ENCODE data around the gene STAMBP.

Gene STAMBP

DNA sequence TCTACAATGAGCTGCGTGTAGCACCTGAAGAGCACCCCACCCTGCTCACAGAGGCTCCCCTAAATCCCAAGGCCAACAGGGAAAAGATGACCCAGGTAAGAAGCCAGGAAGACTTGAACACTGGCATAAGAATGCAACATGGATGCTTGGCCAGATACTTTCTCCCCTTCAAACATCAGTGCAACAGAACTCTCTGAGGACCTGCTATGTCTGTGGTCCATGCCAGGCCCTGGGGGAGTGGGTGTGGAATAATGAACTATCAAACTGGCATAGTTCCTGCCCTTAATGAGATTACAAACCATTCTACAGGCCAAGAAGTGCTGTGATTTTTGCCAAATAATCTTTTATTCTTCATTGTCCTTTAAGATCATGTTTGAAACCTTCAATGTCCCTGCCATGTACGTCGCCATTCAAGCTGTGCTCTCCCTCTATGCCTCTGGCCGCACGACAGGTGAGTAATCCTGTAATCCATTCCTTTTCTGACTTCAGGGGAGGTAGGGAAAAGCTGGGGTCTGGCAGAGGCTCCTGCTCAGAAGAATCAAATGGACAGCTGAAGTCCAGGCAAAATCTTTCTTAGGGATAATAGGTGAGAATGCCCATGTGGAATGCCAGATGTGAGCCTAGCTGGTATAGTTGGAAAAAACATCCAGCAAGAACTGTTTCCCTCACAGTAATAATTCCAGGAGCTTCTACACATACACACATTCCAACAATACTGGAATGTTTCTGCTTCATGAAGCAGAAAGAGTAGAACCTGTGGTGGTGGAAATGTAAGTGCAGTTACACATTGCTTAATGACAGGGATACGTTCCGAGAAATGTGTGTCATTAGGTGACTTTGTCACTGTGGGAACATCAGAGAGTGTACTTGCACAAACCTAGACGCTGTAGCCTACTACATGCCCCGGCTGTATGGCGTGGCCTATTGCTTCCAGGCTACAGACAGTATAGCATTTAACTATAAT, 80.2 kb downstream of the STAMBP start:
- DNase-seq, result no peak

DNA sequence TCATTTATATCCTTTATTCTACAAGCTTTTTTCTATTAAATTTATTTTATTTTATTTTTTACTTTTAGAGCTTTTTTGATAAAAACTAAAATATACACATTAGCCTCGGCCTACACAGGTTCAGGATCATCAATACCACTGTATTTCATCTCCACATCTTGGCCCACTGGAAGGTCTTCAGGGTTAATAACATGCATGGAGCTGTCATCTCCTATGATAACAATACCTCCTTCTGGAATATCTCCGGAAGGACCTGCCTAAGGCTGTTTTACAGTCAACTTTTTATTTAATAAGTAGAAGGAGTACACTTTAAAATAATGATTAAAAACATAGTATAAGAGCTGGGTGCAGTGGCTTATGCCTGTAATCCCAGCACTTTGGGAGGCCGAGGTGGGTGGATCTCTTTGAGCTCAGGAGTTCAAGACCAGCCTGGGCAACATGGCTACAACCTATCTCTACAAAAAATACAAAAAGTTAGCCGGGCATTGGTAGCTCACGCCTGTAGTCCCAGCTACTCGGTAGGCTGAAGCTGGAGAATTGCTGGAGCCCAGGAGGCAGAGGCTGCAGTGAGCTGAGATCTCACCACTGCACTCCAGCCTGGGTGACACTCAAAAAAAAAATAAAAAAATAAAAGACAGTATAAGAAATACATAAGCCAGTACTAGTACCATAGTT, 82.2 kb downstream of the STAMBP start:
- DNase-seq, result no peak

DNA sequence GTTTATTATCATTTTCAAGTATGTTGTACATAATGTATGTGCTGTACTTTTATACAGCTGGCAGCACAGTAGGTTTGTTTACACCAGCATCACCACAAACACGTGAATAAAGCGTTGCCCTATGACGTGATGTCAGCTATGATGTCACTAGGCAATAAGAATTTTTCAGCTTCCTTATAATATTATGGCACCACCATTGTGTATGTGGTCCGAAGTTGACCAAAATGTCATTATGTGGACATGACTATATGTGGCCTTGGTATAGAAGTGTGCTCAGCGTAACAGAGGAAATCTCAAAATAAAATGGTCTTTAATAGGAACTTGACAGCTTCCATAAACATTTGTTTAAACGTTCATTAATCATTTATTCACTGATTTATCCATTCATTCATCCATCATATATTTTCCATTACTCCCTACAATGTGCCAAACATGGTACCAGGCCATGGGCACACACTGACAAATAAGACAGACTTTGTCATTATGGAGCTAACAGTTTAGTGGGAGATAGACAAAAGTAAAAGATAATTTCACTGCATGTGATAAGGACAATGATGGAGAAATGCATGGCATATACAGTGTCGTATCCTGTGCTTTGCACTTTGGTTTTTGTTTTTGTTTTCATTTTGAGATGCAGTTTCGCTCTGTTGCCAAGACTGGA, 82.9 kb downstream of the STAMBP start:
- no peak for DNase-seq

DNA sequence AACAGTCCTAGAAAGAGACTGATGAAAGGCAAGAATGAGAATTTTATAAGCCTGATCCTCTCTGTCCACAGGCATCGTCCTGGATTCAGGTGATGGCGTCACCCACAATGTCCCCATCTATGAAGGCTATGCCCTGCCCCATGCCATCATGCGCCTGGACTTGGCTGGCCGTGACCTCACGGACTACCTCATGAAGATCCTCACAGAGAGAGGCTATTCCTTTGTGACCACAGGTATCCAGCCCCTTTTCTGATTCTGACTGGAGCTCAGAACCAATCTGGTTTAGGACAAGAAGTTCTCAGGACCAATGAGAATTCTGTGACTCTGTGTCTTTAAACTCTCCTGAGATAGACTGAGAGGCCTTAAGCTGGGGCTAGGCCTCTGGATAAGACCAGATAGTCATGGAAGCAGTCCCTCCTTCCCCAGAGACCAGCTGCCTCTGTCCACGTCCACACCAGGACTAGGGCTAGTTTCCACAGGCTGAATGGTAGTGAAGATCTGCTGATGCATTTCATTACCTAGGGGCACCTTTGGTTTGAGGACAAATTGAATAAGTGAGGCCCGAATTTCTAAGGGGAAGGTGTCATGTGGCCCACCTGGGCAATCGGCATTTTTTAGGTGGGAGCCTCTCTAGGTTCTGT, 84.8 kb downstream of the STAMBP start:
- no peak for DNase-seq

DNA sequence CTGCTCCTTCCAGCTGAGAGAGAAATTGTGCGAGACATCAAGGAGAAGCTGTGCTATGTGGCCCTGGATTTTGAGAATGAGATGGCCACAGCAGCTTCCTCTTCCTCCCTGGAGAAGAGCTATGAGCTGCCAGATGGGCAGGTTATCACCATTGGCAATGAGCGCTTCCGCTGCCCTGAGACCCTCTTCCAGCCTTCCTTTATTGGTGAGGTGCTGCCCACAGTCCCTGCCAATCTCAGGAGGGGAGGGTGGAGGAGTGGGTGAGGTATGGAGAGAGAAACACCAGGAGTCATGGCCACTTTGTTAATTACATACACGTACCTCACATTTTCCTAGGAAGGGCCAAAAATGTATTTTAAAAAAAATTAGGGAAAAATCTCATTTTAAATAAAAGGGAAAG, 85.9 kb downstream of the STAMBP start:
- no peak for DNase-seq

DNA sequence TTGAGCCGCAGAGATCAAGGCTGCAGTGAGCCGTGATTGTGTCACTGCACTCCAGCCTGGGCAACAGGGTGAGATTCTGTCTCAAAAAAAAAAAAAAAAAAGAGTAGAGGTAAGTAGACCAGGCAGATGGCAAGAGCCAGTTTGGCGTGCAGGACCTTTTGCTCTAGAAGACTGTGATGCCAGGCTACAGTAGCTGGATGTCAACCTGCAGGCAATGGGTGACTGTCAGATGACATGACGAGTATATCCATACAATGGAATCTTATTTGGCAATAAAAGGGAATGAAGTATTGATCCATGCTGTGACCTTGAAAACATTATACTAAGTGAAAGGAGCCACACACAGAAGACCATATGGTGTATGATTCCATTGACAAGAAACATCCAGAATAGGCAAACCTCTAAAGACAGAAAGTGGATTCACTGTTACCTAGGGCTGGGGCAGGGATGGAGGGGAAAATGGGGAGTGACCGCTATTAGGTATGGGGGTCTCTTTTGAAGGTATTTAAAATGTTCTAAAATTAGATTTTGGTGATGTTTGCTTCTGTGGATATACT, 86.8 kb downstream of the STAMBP start:
- DNase-seq, result no peak

DNA sequence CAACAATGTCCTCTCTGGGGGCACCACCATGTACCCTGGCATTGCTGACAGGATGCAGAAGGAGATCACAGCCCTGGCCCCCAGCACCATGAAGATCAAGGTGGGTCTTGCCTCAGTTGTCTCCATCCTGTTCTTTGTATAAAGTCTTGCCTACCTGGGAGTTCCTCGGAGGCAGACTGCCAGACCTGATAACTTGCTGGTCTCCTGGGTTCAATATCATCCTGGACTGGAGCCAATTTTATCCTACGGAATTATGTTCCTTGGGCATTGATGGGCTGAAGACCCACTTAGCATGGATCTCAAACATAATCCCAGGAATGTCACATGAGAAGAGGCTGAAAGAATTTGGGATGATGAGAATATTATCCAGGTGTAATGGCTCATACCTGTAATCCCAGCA, 87.9 kb downstream of the STAMBP start:
- DNase-seq, result no peak

DNA sequence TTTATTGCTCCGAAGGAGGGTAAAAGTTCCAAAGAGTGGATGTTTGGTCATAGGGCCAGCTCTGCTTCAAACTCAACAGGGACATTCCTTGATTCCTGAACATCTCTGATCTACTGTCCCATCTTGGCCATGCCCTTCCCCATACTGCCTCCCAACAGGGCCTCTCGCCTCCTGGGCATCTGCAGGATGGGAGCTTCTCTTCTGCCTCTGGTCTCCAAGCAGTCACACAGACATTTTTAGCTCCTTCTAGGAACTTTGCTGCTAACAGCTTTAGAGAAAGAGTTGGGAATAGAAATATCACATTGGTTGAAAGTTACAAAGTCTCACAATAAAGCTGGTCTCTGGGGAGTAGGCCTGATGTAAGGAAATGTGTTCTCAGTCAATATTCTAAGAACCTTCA, 88.5 kb downstream of the STAMBP start:
- DNase-seq, result no peak

DNA sequence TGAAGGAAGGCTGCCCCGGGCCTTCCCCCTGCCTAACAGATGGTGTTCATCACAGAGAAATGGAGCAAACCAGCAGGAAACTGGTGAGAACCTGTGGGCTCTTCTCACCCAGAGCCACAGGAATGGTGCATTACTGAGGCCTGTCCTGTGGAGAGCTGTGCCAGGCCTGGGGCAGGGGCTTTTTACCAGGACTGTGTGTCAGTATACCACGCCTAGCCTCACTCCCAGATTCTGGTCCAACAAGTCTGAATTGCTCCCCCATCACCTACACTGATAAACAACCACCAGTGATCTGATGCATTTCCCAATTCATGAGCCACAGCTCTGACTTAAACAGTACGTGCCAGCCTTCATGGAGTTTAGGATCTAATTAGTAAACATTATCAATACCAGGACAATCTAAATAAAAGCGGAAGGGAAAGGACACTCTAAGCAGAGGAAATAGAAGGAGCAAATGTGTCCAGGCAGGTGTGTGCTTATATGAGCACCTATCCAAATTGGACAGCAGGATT, 89.0 kb downstream of the STAMBP start:
- no peak for DNase-seq

DNA sequence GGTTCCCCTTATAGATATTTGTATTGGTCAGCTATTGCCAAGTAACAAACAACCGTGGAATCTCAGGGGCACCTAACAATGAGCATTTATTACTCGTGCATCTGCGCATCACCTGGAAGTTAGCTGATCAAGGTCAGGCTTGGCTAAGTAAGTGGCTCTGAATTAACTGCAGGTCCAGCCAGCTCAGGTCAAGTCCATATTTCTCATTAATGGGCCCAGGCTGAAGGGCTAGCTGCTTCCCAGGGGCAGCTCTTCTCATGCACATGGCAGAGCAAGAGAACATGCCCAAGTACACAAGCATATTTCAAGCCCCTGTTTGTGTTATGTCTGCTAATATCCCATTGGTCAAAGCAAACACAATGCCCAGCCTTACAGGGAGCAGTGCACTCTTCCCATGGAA, 90.1 kb downstream of the STAMBP start:
- DNase-seq, result no peak

DNA sequence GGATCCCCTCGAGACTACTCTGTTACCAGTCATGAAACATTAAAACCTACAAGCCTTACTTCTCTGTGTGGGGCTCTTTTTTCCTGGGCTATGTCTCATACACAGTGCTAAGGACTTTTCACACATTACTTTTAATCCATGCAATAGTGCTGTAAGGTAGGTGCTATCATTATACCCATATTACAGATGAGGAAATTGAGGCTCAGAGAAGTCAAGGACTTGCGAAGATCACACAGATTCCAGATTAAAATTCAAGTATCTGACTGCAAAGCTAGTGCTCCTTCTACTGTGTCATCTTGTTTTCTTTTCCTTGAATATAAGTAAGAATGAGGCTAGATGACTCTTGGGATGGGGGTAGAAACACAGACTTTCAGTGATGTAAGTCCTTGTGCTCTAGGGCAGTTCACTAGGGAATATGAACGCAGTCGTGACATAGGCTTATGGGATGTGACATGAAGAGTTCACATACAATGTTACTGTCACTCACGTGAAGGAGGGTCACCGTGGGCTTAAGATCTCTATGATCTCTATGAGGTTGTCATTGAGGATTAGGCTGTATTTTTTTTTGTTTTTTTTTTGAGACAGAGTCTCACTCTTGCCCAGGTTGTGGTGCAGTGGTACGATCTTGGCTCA, 91.0 kb downstream of the STAMBP start:
- no peak for DNase-seq

DNA sequence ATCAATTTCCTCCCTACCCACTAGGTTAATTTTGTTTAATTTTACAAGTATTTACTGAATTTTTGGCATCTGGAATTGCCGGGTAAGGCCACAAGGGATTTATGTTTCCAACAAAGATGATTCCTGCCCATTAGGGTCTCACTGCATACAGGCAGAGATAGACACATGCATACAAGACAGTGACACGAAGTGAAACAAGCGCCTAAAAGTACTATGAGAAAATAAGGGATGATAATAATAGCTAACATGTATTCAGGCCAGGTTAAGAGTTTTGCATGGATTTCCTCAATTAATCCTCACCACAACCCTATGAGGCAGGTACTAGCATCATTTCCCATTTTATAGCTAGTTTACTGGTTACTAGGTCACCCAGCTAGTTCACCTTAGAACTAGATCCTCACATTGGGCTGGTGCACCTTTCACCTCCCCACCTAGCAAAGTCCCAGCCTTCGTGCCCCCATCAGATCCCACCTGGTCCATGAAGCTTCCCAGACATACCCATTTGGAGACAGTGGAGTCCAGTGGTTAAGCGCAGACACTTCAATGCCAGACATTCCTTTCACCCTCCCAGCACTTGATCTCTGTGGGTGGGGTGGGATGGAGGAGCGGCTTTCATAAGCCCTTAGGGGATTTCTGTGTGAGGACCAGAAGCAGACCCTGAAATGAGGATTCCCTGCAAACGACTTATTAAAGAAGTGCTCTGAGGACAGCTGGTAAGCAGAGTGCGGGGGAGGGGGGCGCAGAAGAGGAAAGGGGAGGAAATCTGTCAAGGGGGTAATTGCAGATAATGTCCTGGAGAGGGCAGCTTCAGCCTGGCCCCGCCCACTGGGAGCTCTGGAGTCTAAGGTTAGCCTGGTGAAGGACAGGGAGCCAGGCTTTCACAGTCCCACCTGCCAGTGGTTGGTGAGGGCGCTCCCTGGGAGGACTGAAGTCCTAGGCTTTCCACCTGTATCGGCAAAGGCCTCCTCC, 92.1 kb downstream of the STAMBP start:
- no peak for DNase-seq

DNA sequence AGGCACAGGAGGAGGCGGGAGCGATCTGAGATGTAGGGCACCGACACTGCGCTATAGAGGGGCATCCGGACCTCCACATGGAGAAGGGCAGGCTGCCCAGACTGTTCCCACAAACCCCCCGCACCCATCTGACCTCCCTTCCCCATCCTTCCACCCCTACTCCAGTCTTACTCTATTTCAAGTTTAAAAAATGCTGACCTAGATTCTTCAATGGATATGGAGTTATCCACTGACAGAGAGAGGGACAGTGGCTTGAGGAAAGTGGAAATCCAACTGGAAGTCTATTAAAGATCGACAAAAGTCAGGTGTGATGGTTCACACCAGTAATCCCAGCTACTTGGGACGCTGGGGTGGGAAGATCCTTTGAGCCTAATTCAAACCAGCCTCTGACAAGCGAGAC, 92.8 kb downstream of the STAMBP start:
- no peak for DNase-seq

DNA sequence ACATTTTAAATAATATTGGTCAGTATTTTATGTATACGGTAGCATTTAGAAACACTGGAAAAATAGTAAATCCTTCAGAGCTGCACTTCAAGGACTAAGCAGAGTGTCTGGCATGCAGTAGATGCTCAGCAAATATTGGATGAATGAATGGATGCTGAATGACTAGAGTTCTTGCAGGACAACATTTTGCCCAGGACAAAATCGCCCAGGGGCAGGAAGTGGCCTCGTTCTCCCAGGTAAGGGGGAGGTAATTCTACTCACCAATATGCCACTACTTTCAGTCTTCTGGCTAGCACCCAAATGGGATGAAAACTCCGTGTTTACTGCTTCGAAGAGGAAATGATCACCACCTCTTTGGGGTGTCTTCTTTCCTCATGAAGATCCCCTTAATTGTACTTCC, 93.9 kb downstream of the STAMBP start:
- DNase-seq, result no peak

Data from left hindlimb (tissue), 1 donor.